Right renal pelvis (tissue), 4 donors: ENCODE results near the gene LDB2. TPM values are rescaled to one million over a fixed set of nuclear protein-coding genes. Genes with fewer than 3 reads are reported as not detected.

Source experiments
- DNase-seq, 4 donors: peaks; one replicate each; pipeline ENCODE4 v3.0.0-alpha.2; 2013; ENCODE audit warnings: low read depth in 4 of 4, low spot score in 3 of 4, missing footprints in 1 of 4
- polyA plus RNA-seq, 4 donors: library from polyadenylated mRNA; unstranded; fragments of 120-200 nt; gene quantifications; one replicate each; pipeline ENCODE4 v1.2.1, GENCODE V29; 2013; ENCODE audit not compliant: insufficient read length in 4 of 4

The LDB2 gene
- polyA plus RNA-seq, 4 donors, result 84.4 to 109 (median 108) TPM

DNA sequence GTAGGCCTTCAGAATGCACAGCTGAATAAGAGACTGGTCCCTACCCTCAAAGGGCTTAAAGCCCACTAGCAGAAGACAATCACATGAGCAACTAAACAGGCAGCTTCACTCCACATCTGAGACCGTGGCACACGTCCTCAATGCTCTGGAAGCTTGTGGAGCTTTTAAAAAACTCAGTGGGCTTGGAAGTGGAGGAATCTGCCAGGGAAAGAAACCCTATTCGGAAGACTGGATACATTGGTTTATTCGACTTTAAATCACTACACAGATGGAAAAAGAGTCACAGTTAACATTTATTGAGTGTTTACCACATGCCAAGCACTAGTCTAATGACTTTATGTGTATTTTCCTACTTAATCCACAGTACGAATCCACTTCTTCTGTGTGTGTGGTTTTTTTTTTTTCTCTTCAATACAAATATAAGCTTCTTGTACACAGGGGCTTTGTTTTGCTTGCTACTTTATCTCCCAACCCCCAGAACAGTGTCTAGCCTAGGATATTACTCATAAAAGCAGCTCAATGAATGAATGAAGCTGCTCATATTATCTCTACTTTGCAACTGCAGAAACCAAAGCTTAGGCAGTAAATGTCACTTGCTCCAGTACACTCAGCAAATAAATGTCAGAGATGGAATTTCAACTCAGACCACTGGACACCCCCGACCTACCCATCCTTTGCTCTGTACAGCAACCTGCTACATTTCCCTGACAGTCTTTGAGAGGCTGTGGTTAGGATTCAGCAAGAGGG, 137.7 kb downstream of the LDB2 start:
- no peak for DNase-seq

GRCh38 chr4:16759931-16760582, 138.4 kb downstream of the LDB2 start:
- DNase-seq, result peak in 2 of 4 donors; percentile 52 to 54

GRCh38 chr4:16758816-16759215, 139.6 kb downstream of the LDB2 start:
- DNase-seq, result no peak

DNA sequence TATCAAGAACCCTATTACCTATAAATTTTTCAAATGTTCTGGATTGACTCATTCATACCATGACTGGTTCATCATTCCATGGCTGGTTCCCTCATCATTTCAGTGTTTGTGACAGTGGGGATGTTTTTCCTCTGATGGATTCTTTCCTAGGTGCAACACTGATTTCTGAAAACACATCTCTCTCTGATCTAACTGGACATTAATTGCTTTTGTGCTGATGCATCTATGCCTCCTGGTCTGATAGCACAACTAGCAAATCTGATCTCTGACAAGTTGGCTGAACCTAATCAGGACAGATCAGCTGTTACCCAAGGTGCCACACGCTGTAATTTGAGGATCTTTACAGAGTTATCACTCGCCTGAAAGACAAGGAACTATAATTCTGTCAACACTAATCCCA, 140.2 kb downstream of the LDB2 start:
- DNase-seq, result no peak

DNA sequence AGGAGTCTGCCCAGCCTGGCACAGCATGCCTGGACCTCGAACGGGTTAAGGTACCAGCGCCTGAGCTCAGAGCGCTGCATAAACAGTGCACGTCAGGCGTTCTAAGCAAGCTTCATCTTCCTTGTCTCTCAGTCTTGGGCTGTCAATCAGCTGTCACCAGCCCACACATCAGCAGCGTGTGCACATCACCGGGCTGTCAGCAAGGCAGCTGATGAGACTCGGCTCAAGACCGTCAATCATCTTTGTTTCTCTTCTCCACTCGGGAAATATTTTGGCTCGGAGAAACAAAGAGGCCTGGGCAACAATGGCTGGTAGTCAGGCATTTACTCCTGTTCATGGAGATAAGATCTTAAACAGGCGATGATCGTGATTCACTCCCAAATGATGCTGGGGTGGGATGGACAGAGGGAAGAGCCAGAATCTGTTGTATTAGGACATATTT, 141.3 kb downstream of the LDB2 start:
- DNase-seq, result no peak

DNA sequence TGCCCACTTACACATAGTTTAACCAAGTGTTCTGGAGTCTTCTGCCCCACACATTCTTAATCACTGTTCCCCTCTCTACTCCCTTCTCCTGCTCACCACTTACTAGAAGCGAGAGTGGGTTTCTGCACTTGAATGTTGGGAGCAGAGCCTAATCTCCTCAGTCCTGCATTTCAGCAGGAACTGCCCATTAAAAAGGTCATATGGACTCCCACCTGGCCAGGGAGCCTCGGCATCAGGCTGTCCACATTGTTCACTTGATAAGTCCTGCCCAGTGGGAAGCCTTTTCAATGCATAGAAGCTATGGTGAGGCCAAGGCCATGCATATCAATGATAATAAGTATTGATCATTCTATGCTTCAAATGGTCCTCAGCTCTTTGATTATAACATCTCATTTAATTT, 144.3 kb downstream of the LDB2 start:
- no peak for DNase-seq

- DNase-seq, result no peak
Measured at GRCh38 chr4:16752150-16752549, 146.3 kb downstream of the LDB2 start.

- DNase-seq, result no peak
Measured at GRCh38 chr4:16750882-16751642, 147.4 kb downstream of the LDB2 start.

DNA sequence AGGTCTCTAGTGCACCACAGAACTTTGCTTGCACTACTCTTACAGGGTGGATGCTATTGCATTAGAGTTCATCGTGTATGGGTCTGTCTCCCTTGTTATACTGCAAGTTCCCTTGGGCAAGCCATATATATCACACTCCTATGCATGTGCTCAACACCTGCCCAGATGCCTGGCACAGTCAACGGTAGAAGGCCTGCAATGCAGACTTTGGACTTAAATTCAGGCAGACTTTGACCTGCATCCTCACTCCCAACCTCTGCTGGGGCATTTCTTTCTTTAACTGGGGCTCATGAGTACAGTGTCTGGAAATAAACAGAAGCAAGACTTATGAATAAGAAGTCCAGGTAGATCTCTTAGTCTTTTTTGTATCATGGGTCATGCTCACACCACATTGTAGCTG, 148.2 kb downstream of the LDB2 start:
- DNase-seq, result no peak

GRCh38 chr4:16745887-16746286, 152.6 kb downstream of the LDB2 start:
- no peak for DNase-seq

DNA sequence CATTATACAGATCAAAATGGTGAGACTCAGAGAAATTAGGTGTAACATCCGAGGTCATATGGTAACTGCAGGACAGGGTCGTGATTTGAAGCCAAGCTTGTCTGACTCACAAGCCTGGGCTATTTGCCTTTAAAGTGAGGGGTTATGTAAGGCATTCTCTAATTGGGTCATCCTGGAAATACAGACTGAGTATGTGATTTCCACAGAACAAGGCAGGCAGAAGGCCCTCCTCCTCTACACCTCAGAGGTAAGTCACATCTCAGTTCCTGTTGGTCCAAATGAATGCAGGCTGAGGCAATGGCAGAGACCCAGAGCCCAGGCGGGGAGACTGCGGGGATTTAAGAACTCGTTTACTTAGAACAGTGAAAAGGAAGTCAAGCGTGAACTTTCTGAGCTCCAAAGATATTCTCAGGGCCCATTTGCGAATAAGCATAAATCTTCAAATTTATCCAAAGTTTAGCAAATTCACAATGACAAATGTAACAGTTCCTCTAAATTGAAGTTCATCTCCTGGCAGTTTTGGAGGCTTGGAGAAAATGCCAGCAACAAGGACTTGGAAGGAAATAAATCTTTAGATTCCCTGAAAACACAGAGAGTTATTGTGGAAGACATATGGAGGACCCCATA, 153.3 kb downstream of the LDB2 start:
- no peak for DNase-seq

DNA sequence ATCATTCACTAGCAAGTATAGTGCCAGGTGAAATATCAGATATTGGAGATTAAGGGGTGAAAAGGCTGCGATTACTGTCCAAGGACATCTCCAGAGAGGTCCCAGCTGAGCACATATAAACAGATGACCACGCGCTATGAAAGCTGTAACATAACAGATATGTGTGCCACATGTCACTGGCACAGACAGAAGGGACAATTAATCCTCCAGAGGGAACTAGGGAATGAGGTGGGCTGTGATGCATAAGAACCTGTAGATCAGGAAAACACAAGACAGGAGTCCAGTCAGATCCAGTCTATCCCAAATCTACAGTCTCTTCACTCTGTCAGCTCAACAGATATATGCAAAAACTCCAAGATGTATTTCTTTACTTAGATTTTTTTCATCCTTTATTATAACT, 157.2 kb downstream of the LDB2 start:
- no peak for DNase-seq

- no peak for DNase-seq
Measured at GRCh38 chr4:16739997-16740624, 158.3 kb downstream of the LDB2 start.

DNA sequence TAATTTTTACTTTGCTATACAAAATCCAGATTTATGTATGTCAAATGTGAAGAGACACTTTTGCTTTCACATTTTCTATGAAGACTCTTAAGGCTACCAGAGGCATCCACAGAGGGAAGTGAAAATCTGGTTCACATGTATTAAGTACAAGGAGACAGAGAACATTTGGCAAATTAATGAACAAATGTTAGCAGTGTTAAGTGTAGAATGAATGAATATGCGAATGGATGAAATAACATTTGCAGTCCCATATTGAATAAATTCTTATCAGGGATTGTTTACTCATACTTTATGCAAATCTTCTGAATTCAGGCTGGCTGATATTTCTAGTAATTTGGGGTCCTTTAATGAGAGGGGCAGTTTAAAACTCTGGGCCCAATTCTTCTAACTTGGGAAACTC, 159.9 kb downstream of the LDB2 start:
- no peak for DNase-seq

GRCh38 chr4:16733509-16733908, 164.9 kb downstream of the LDB2 start:
- DNase-seq, result no peak

GRCh38 chr4:16732741-16733140, 165.7 kb downstream of the LDB2 start:
- DNase-seq, result no peak

GRCh38 chr4:16731776-16732380, 166.6 kb downstream of the LDB2 start:
- no peak for DNase-seq

GRCh38 chr4:16730522-16731205, 167.8 kb downstream of the LDB2 start:
- no peak for DNase-seq

DNA sequence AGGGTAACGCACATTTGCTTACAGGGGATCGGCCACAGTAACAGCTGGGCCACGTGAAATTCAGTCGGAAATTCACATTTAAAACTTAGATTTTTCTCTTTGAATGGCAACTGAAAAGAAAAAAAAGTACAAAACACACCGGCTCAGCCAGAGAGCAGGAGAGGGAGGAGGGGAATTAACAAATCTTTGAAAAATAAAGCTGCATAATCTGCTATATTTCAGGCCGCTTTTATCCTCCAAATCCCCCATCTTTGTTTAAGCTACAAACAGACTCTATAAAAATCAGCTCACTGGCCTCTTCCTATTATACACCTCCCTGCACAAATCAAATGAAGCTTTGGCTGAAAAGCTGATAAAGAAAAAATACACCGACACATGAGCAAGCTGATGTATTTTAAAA, 169.1 kb downstream of the LDB2 start:
- no peak for DNase-seq

DNA sequence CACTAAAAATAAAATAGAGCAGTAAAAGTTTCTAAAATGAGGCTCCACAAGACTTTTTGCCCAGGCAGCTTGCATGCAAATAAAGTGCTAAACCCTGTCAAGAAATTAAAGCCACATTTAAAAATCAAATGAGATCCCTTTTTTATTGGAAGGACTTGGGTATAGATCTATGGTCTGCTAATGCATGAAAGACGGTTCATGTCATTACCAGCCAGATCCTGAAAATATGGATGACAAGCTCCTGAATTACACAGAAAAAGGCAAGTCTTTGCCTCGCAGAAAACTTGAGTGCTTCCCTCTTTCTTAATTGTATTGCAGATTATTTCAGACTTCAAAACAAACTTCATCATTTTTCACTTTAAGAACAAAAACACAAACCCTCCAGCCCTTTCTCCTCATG, 169.6 kb downstream of the LDB2 start:
- DNase-seq, result no peak
